Hepatocyte (in vitro differentiated cells): ENCODE results near the gene FAR2.

ENCODE experiments used
- EZH2 ChIP-seq: fragments of 200-600 bp; sonication (generic); IDR thresholded peaks from 2 replicates; pipeline ENCODE4 v1.6.1; 2016; ENCODE audit warnings: antibody characterized with exemption, mild to moderate bottlenecking, borderline replicate concordance
- EZH2phosphoT487 ChIP-seq: fragments of 200-600 bp; sonication (generic); IDR thresholded peaks from one replicate; pipeline ENCODE4 v1.6.1; 2018; ENCODE audit warnings: antibody characterized with exemption, mild to moderate bottlenecking, low read depth, moderate library complexity; ENCODE audit not compliant: unreplicated experiment, severe bottlenecking
- TF ChIP-seq, protein P1 (sequence below): fragments of 200-600 bp; sonication (generic); IDR thresholded peaks from 2 replicates; pipeline ENCODE4 v1.5.1; 2016; ENCODE audit warnings: antibody characterized with exemption, mild to moderate bottlenecking; ENCODE audit not compliant: poor library complexity

DNA sequence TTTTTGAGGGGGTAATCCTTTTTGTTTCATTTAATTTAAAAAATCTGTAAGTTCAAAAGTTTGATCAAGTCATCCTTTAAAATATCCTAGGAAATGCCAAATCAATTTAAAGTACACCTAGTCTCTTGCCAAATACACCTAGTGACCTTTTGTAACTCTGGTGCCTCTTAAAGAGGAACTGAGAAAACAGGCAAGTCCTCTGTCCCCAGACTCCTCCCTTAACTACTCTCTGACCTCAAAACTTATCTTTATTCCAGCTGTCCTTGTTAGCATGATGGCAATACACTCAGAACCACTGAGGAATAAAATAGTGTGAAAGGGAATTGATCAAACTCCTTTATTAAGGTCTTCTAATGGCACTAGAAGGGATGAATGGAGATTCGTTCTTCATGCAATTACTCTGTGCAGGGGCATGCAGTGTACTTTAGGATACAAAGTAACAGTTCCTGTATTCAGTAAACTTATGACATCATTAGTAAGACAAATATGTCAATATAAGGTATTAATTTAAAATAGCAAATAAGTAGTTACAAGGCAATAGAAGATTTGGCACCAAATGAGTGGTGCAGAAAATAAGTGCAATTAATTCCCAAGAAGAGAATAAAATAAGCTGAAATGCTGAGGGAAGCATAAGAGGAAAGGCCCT is 3.3 kb downstream of the FAR2 start:
- TF ChIP-seq, protein P1, sequence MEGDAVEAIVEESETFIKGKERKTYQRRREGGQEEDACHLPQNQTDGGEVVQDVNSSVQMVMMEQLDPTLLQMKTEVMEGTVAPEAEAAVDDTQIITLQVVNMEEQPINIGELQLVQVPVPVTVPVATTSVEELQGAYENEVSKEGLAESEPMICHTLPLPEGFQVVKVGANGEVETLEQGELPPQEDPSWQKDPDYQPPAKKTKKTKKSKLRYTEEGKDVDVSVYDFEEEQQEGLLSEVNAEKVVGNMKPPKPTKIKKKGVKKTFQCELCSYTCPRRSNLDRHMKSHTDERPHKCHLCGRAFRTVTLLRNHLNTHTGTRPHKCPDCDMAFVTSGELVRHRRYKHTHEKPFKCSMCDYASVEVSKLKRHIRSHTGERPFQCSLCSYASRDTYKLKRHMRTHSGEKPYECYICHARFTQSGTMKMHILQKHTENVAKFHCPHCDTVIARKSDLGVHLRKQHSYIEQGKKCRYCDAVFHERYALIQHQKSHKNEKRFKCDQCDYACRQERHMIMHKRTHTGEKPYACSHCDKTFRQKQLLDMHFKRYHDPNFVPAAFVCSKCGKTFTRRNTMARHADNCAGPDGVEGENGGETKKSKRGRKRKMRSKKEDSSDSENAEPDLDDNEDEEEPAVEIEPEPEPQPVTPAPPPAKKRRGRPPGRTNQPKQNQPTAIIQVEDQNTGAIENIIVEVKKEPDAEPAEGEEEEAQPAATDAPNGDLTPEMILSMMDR = no peak
- TF ChIP-seq EZH2 (no peak), EZH2phosphoT487 (no peak)
